ENCODE data around the gene DSCAML1. TPM values are rescaled to one million over a fixed set of nuclear protein-coding genes. Genes with fewer than 3 reads are reported as not detected.
A peak's percentile ranks its signal among the peaks of the same experiment; 100 is the strongest.

The DSCAML1 gene
- total and polyA plus RNA-seq, 10 of the 15 experiments (the other 5 are each of a cell fraction or from before 2014, with no cell fraction given), result 0.03 to 0.18 (median 0.06) TPM; not detected in 1

DNA sequence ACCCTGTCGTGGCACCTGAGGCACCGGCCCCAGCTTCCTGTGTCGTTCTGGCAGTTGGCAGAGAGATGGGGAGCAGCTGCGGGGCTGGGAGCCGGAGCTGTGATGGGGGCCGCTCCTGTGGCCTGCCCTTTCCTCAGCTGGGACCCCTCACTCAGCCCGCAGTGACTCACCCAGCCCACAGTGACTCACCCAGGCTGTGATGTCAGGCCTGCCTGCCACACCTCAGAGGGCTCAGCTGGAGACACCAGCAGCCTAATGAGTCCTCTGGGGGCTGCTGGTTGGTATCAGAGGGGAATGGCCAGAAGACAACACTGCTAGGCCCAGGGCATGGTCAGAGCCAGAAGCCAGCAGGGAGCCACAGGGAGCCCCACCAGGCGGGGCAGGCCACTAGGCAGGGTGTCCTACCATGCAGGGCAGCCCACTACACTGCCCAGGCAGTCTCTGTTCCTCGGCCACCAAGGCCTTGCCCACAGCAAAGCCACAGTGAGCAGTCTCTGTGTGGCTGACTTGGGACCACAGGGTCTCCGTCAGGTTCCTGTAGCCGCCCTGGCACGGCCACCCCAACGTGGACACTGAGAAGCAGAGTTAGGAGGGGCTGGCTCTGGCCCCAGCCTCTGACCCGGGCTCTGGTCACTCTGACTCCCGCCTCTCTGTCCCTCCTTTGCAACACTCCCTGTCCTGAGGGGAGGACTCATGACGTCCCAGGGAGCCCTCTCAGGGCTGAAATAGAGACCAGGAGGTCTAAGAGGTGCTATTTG lies 31.8 kb upstream of the DSCAML1 start (continued):
- no peak for TF ChIP-seq SMAD5 (IDR thresholded peaks at IDR 0.05; ENCODE audit: low read depth)
- no peak; a peak in 1 of 4 replicates for TF ChIP-seq ETV6 (conservative IDR thresholded peaks at IDR 0.05 in 1 of 2, IDR thresholded peaks at IDR 0.05 in 1 of 2; ENCODE audit: borderline replicate concordance in 1 of 2, low read depth in 1 of 2)
- peak; percentile 88 for TF ChIP-seq NR2F1 (conservative IDR thresholded peaks at IDR 0.05)
- TF ChIP-seq, protein P1, sequence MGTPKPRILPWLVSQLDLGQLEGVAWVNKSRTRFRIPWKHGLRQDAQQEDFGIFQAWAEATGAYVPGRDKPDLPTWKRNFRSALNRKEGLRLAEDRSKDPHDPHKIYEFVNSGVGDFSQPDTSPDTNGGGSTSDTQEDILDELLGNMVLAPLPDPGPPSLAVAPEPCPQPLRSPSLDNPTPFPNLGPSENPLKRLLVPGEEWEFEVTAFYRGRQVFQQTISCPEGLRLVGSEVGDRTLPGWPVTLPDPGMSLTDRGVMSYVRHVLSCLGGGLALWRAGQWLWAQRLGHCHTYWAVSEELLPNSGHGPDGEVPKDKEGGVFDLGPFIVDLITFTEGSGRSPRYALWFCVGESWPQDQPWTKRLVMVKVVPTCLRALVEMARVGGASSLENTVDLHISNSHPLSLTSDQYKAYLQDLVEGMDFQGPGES (IDR thresholded peaks at IDR 0.05), result no peak
- TF ChIP-seq IKZF1 (conservative IDR thresholded peaks at IDR 0.05), result peak; percentile 74
- TF ChIP-seq CBX5 (IDR thresholded peaks at IDR 0.05; ENCODE audit: low read depth), result no peak
- TF ChIP-seq GABPA (IDR thresholded peaks at IDR 0.05; ENCODE audit: low read depth), result no peak
- peak; percentile 82 for TF ChIP-seq JUND (IDR thresholded peaks at IDR 0.05; ENCODE audit: low read depth, low read length)
- no peak for TF ChIP-seq RELA (IDR thresholded peaks at IDR 0.05; ENCODE audit: borderline replicate concordance, partially characterized antibody)
- TF ChIP-seq MYB (IDR thresholded peaks at IDR 0.05; ENCODE audit: borderline replicate concordance, low read depth, low read length), result no peak
- TF ChIP-seq TCF3 (IDR thresholded peaks at IDR 0.05; ENCODE audit: borderline replicate concordance, insufficient read depth, low read depth, low read length), result no peak
- no peak for TF ChIP-seq TBL1XR1 (IDR thresholded peaks at IDR 0.05; ENCODE audit: low read depth, low read length)
- TF ChIP-seq KAT2A (conservative IDR thresholded peaks at IDR 0.05; ENCODE audit: control insufficient read depth, low read depth, low read length), result no peak
- TF ChIP-seq MAX (IDR thresholded peaks at IDR 0.05; ENCODE audit: low read depth, low read length), result no peak
- TF ChIP-seq CREM (IDR thresholded peaks at IDR 0.05; ENCODE audit: low read depth), result peak; percentile 55; the same call in 1 of the 2 replicates
- TF ChIP-seq PKNOX1 (IDR thresholded peaks at IDR 0.05), result peak; percentile 15; the same call in 1 of the 2 replicates
- no peak for TF ChIP-seq ZBTB40 (IDR thresholded peaks at IDR 0.05; ENCODE audit: borderline replicate concordance)
- no peak for TF ChIP-seq ZNF592 (IDR thresholded peaks at IDR 0.05)
- TF ChIP-seq SMC3 (IDR thresholded peaks at IDR 0.05; ENCODE audit: borderline replicate concordance, low read length), result no peak

Measured in GM12878 (cell line).